NT2/D1 (cell line): Measurements from ENCODE around the gene SORBS2.

Experiments used
- DNase-seq: peaks from one replicate; pipeline ENCODE4 v3.0.0-alpha.2; 2011; ENCODE audit warnings: low read depth, low spot score
- H3K27me3 ChIP-seq: 2 replicates; pipeline ENCODE4 v1.6.0; 2011; ENCODE audit warnings: mild to moderate bottlenecking; ENCODE audit not compliant: insufficient read length, insufficient read depth
- H3K36me3 ChIP-seq: 2 replicates; pipeline ENCODE4 v1.6.1; 2011; ENCODE audit warnings: mild to moderate bottlenecking, low read length, mixed read lengths; ENCODE audit not compliant: insufficient read depth, insufficient read length
- H3K4me1 ChIP-seq: 2 replicates; pipeline ENCODE4 v1.5.1; 2011; ENCODE audit not compliant: insufficient read depth, insufficient read length
- H3K4me3 ChIP-seq: 2 replicates; pipeline ENCODE4 v1.5.1; 2011; ENCODE audit warnings: low read depth; ENCODE audit not compliant: insufficient read length
- H3K9ac ChIP-seq: 2 replicates; pipeline ENCODE4 v1.6.0; 2011; ENCODE audit warnings: low read depth; ENCODE audit not compliant: insufficient read length
- H3K9me3 ChIP-seq: 2 replicates; pipeline ENCODE4 v1.5.1; 2011; ENCODE audit warnings: mild to moderate bottlenecking, low read length; ENCODE audit not compliant: insufficient read depth
- SUZ12 ChIP-seq: IDR thresholded peaks from 2 replicates; pipeline ENCODE4 v1.6.1; 2011; ENCODE audit not compliant: insufficient read length, insufficient read depth; ENCODE audit errors: extremely low read depth
- YY1 ChIP-seq: IDR thresholded peaks from 2 replicates; pipeline ENCODE4 v1.6.1; 2011; ENCODE audit not compliant: insufficient read length, insufficient read depth
- ZNF274 ChIP-seq: IDR thresholded peaks from 2 replicates; pipeline ENCODE4 v1.6.1; 2011; ENCODE audit warnings: mild to moderate bottlenecking, low read depth, low read length

The SORBS2 gene

GRCh38 chr4:185834778-185835177 is 22.8 kb upstream of the SORBS2 start:
- no peaks in the 10 kb centered on the region for H3K27me3 ChIP-seq
- no peak for TF ChIP-seq SUZ12
- no peak for TF ChIP-seq ZNF274
- no peak for TF ChIP-seq YY1
- peaks cover 6% of the 10 kb centered on the region for H3K4me1 ChIP-seq
- no peak overlapping the region for H3K4me3 ChIP-seq
- H3K9ac ChIP-seq = no peak overlapping the region
- no peaks in the 10 kb centered on the region for H3K36me3 ChIP-seq
- no peak for DNase-seq
- H3K9me3 ChIP-seq = peaks cover 5% of the 10 kb centered on the region; the same call in 1 of the 2 replicates

DNA sequence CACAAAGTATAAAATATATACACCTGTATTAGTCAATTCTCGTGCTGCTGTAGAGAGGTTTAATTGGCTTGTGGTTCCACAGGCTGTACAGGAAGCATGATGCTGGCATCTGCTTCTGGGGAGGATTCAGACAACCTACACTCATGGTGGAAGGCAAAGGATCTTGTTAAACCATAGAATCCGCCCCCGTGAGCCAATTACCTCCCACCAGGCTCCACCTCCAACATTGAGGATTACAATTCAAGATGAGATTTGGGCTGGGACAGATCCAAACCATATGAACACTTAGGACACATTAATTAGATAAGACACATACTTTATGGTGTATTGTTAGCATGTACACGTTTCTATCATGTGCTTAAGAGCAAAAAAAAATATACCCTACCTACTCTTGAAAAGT is 22.1 kb upstream of the SORBS2 start:
- Histone ChIP-seq H3K9ac (no peak overlapping the region), H3K4me3 (no peak overlapping the region), H3K9me3 (peaks cover 5% of the 10 kb centered on the region; the same call in 1 of the 2 replicates), H3K27me3 (no peaks in the 10 kb centered on the region), H3K4me1 (peaks cover 6% of the 10 kb centered on the region), H3K36me3 (no peaks in the 10 kb centered on the region)
- no peak for TF ChIP-seq YY1
- TF ChIP-seq SUZ12 = no peak
- TF ChIP-seq ZNF274 = no peak
- no peak for DNase-seq

DNA sequence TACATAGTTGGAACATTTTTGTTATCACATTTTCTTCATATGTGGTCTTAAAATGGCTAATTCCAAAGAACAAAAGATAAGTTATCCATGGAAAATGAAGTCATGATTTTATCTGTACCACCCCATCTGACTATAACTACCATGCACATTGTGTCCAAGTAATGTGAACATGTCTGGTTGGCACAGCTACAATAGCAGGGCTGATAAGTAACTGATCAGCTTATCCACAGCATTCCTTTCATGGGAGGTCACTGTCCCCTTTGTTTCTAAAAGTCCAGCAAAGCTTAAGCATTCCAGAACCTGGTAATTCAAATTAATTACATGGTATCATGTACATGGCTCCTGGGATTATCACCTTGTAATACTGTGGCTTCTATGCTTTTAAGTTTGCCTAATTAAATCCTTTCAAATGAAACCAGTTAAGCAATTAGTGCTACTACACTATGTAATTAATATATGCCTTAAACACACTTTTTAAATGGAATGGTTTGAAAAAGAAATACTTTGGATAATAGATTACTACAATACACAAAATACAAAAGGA is 21.1 kb upstream of the SORBS2 start:
- H3K36me3 ChIP-seq = no peaks in the 10 kb centered on the region
- no peak for TF ChIP-seq ZNF274
- TF ChIP-seq SUZ12 = no peak
- TF ChIP-seq YY1 = no peak
- peaks cover 2% of the 10 kb centered on the region for H3K4me1 ChIP-seq
- H3K9ac ChIP-seq = no peak overlapping the region
- H3K4me3 ChIP-seq = no peak overlapping the region
- no peaks in the 10 kb centered on the region for H3K27me3 ChIP-seq
- H3K9me3 ChIP-seq = peaks cover 5% of the 10 kb centered on the region; the same call in 1 of the 2 replicates
- no peak for DNase-seq

- no peak for TF ChIP-seq ZNF274
- TF ChIP-seq SUZ12 = no peak
- no peak for TF ChIP-seq YY1
- DNase-seq = no peak
- H3K9me3 ChIP-seq = peaks cover 5% of the 10 kb centered on the region; the same call in 1 of the 2 replicates
- H3K27me3 ChIP-seq = no peaks in the 10 kb centered on the region
- H3K4me3 ChIP-seq = no peak overlapping the region
- H3K4me1 ChIP-seq = no peaks in the 10 kb centered on the region
- H3K9ac ChIP-seq = no peak overlapping the region
- H3K36me3 ChIP-seq = no peaks in the 10 kb centered on the region
Observed at GRCh38 chr4:185831125-185831815, 19.3 kb upstream of the SORBS2 start.

- Histone ChIP-seq H3K27me3 (no peaks in the 10 kb centered on the region), H3K4me3 (no peak overlapping the region), H3K9me3 (peaks cover 5% of the 10 kb centered on the region; the same call in 1 of the 2 replicates), H3K4me1 (no peaks in the 10 kb centered on the region), H3K9ac (no peak overlapping the region), H3K36me3 (no peaks in the 10 kb centered on the region)
- no peak for TF ChIP-seq SUZ12
- no peak for TF ChIP-seq YY1
- no peak for TF ChIP-seq ZNF274
- DNase-seq = no peak
Observed at GRCh38 chr4:185830263-185830994, 18.4 kb upstream of the SORBS2 start.

DNA sequence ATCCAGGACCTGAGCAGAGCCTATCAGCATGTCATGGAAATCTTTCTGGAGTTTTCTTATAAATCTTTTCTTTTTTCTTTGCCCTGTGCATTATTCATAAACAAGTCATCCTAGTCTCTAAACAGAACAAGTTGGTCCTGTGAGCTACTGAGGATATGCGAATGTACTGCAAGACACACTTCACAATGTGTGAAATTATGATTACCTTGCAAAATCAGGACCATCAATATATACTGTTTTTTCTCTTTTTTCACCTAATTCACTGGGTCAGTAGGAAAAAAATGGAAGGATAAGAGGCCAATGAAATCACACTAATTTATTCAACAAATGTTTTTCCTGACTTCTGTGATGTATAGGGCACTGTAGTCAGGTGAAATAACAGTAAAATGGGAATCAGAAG is 14.4 kb upstream of the SORBS2 start:
- H3K27me3 ChIP-seq = no peaks in the 10 kb centered on the region
- no peak overlapping the region for H3K9ac ChIP-seq
- no peaks in the 10 kb centered on the region for H3K36me3 ChIP-seq
- H3K4me3 ChIP-seq = no peak overlapping the region
- no peaks in the 10 kb centered on the region for H3K9me3 ChIP-seq
- TF ChIP-seq ZNF274 (no peak), YY1 (no peak), SUZ12 (no peak)
- no peak for DNase-seq
- H3K4me1 ChIP-seq = no peaks in the 10 kb centered on the region

DNA sequence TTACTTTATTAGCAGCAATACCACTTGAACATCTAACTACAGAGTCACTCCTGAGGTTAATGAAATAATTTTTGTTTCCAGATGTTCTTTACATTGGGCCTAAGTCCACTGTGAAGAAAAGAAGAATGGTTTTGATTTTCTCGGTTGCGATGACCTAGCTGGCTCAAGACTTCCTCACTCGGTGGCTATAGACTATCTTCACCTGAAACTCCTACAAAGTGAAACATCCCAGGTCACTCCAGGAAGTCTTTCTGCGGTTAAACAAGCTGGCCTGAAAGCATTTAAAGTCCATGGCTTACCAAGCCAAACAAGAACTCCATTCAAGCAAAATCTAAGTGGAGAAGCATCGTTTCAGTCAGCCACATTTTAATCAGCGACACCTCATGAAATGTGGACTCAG is 13.7 kb upstream of the SORBS2 start:
- Histone ChIP-seq H3K4me3 (no peak overlapping the region), H3K36me3 (no peaks in the 10 kb centered on the region), H3K4me1 (no peaks in the 10 kb centered on the region), H3K27me3 (no peaks in the 10 kb centered on the region), H3K9ac (no peak overlapping the region), H3K9me3 (no peaks in the 10 kb centered on the region)
- DNase-seq = no peak
- TF ChIP-seq ZNF274 = no peak
